ENCODE measurements around the gene ERN2.

GRCh38 chr16:23724096-23724784 is 11.2 kb upstream of the ERN2 start:
- TF ChIP-seq CTCF (IDR thresholded peaks at IDR 0.05) (no peak), POLR2A (IDR thresholded peaks at IDR 0.05) (no peak)

All from heart left ventricle (tissue), 13 donors.